BJ (cell line): Measurements from ENCODE around the gene C14orf132. TPM values are rescaled to one million over a fixed set of nuclear protein-coding genes. Genes with fewer than 3 reads are reported as not detected.

Experiments used
- CTCF ChIA-PET: fragments of 350-600 bp; formaldehyde crosslinking; extraction: SDS; loops from one replicate; lab custom pipeline; 2021; ENCODE audit warnings: antibody characterized with exemption, inconsistent platforms; lab: Yijun Ruan, JAX
- POLR2A ChIA-PET: fragments of 300-600 bp; sonication (Branson Sonifier 250); formaldehyde crosslinking; extraction: SDS; loops from one replicate; lab custom pipeline; 2021; ENCODE audit warnings: antibody characterized with exemption; lab: Charles Lee
- DNase-seq: peaks from one replicate; pipeline ENCODE4 v3.0.0-alpha.2; 2011; ENCODE audit warnings: low read depth
- H3K27me3 ChIP-seq: 2 replicates; pipeline ENCODE4 v1.6.0; 2011; ENCODE audit warnings: low read length; ENCODE audit not compliant: control insufficient read depth, insufficient read depth
- H3K36me3 ChIP-seq: 2 replicates; pipeline ENCODE4 v1.5.1; 2011; ENCODE audit warnings: low read length; ENCODE audit not compliant: control insufficient read depth, insufficient read depth
- H3K4me3 ChIP-seq: 2 replicates; pipeline ENCODE4 v1.5.1; 2011; ENCODE audit warnings: low read depth, mild to moderate bottlenecking, control low read depth, low read length
- CTCF ChIP-seq: IDR thresholded peaks from 2 replicates; pipeline ENCODE4 v1.5.1; 2011; ENCODE audit warnings: low read depth, mild to moderate bottlenecking, control low read depth, inconsistent platforms, low read length, moderate library complexity; ENCODE audit not compliant: insufficient read depth
- polyA plus RNA-seq: library from polyadenylated mRNA; depleted of rRNA; stranded (reverse); fragments of >200 nt; gene quantifications from 2 replicates; pipeline ENCODE4 v1.2.3, GENCODE V29; 2011

C14orf132 gene
- polyA plus RNA-seq, 1 experiment, result 13.2 TPM

- H3K36me3 ChIP-seq, result no peaks in the 10 kb centered on the region
- ChIA-PET POLR2A (no interaction called here), CTCF (interaction anchor here (1.0 to 2.6 kb wide), 4 partner anchors 13 to 87 kb away, joined by 3 to 11 read pairs (median 7); no protein-coding TSS in a partner anchor)
- no peak overlapping the region for H3K4me3 ChIP-seq
- no peak for TF ChIP-seq CTCF
- no peak for DNase-seq
- H3K27me3 ChIP-seq, result no peaks in the 10 kb centered on the region
Observed at GRCh38 chr14:96014176-96014575, 25.0 kb upstream of the C14orf132 start.

GRCh38 chr14:96016501-96017160 is 22.5 kb upstream of the C14orf132 start:
- no peak for DNase-seq
- CTCF ChIA-PET, result no interaction called here
- no peak for TF ChIP-seq CTCF
- Histone ChIP-seq H3K27me3 (peaks cover 1% of the 10 kb centered on the region; the same call in 1 of the 2 replicates), H3K36me3 (no peaks in the 10 kb centered on the region), H3K4me3 (no peak overlapping the region)
- POLR2A ChIA-PET, result no interaction called here

GRCh38 chr14:96017882-96018281 is 21.3 kb upstream of the C14orf132 start:
- peaks cover 1% of the 10 kb centered on the region; the same call in 1 of the 2 replicates for H3K27me3 ChIP-seq
- CTCF ChIA-PET, result no interaction called here
- no peak for TF ChIP-seq CTCF
- POLR2A ChIA-PET, result no interaction called here
- no peaks in the 10 kb centered on the region for H3K36me3 ChIP-seq
- DNase-seq, result no peak
- no peak overlapping the region for H3K4me3 ChIP-seq

- Histone ChIP-seq H3K4me3 (no peak overlapping the region), H3K27me3 (peaks cover 10% of the 10 kb centered on the region; the same call in 1 of the 2 replicates), H3K36me3 (no peaks in the 10 kb centered on the region)
- ChIA-PET CTCF (interaction anchor here (0.8 to 2.1 kb wide), 6 partner anchors 13 to 248 kb away, joined by 3 to 9 read pairs (median 4); no protein-coding TSS in a partner anchor), POLR2A (no interaction called here)
- TF ChIP-seq CTCF, result no peak
- no peak for DNase-seq
Observed at GRCh38 chr14:96027431-96028355, 11.5 kb upstream of the C14orf132 start.

DNA sequence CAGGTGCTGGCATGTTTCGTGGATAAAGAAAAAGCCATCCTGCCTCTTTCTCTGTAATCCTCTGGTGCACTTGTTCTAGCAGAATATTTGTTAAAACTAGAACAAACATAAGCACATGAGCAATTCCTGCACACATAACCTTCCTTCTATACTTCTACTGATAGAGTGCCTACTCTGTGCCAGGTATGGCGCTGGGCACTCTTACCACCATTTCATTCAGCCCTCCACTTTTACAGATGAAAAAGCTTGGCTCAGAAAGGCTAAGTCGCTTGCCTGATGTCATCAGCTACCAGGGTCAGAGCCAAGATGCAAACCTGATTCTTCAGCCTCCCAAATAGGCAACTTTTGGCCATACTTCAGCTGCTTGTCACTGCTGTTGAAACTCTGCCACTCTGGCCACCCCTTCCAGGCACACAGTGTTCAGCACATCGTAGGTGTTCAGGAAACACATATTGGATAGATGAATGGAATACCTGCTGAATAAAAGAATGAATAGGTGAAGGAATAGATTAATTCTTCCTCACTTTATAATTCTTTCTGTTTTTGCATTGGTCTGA is 10.0 kb upstream of the C14orf132 start:
- Histone ChIP-seq H3K4me3 (no peak overlapping the region), H3K27me3 (peaks cover 12% of the 10 kb centered on the region; the same call in 1 of the 2 replicates), H3K36me3 (no peaks in the 10 kb centered on the region)
- no peak for DNase-seq
- ChIA-PET POLR2A (no interaction called here), CTCF (interaction anchor here (0.8 to 2.1 kb wide), 5 partner anchors 11 to 70 kb away, joined by 3 to 9 read pairs (median 4); no protein-coding TSS in a partner anchor)
- no peak for TF ChIP-seq CTCF
